PC-3 (cell line): Measurements from ENCODE around the gene COMMD7. TPM values are rescaled to one million over a fixed set of nuclear protein-coding genes. Genes with fewer than 3 reads are reported as not detected.
A peak's percentile ranks its signal among the peaks of the same experiment; 100 is the strongest.

Experiments used
- ATAC-seq: fragments of 200-7000 bp; cut with Tn5 transposase; 2 replicates; pipeline ENCODE4 v1.9.1; 2020; ENCODE audit warnings: mild to moderate bottlenecking, moderate library complexity
- BruUV-seq: library from RNA; stranded (reverse); fragments of 400-500 nt; replicated peaks from 2 replicates; lab custom pipeline; 2021; lab: Mats Ljungman, UMichigan
- CTCF ChIA-PET: fragments of 300-600 bp; sonication (Branson Sonifier 250); formaldehyde crosslinking; loops from one replicate; lab custom pipeline; 2022; ENCODE audit warnings: antibody characterized with exemption; lab: Charles Lee
- POLR2A ChIA-PET: fragments of 300-600 bp; sonication (Branson Sonifier 250); formaldehyde crosslinking; loops from one replicate; lab custom pipeline; 2022; ENCODE audit warnings: antibody characterized with exemption; ENCODE audit not compliant: unreplicated experiment; lab: Charles Lee
- DNase-seq: peaks from one replicate; pipeline ENCODE4 v3.0.0-alpha.2; 2015
- H2AFZ ChIP-seq: fragments of 300-600 bp; sonication (generic); 2 replicates; pipeline ENCODE4 v1.6.0; 2016; ENCODE audit warnings: antibody characterized with exemption, low read length
- H3F3A ChIP-seq: fragments of 300-600 bp; sonication (generic); one replicate; pipeline ENCODE4 v1.6.0; 2017; ENCODE audit warnings: antibody characterized with exemption, low read length, control low read depth, mild to moderate bottlenecking; ENCODE audit not compliant: unreplicated experiment
- H3K27ac ChIP-seq: fragments of 300-600 bp; sonication (generic); 2 replicates; pipeline ENCODE4 v1.5.1; 2016; ENCODE audit warnings: mild to moderate bottlenecking, low read length
- H3K27me3 ChIP-seq: fragments of 300-600 bp; sonication (generic); 2 replicates; pipeline ENCODE4 v1.6.1; 2016; ENCODE audit warnings: low read length, mixed read lengths
- H3K36me3 ChIP-seq: fragments of 300-600 bp; sonication (generic); 2 replicates; pipeline ENCODE4 v1.6.1; 2016; ENCODE audit warnings: low read depth, mixed run types, low read length, mixed read lengths
- H3K4me1 ChIP-seq: fragments of 300-600 bp; sonication (generic); 2 replicates; pipeline ENCODE4 v1.5.1; 2016; ENCODE audit warnings: low read length; ENCODE audit not compliant: insufficient read depth
- H3K4me2 ChIP-seq: fragments of 300-600 bp; sonication (generic); 2 replicates; pipeline ENCODE4 v1.6.0; 2016; ENCODE audit warnings: low read length
- H3K4me3 ChIP-seq: fragments of 300-600 bp; sonication (generic); 2 replicates; pipeline ENCODE4 v1.5.1; 2016; ENCODE audit warnings: mild to moderate bottlenecking, low read length, mixed read lengths
- H3K79me2 ChIP-seq: fragments of 300-600 bp; sonication (generic); 2 replicates; pipeline ENCODE4 v1.6.1; 2017; ENCODE audit warnings: low read length, mixed read lengths
- H3K9ac ChIP-seq: fragments of 300-600 bp; sonication (generic); 2 replicates; pipeline ENCODE4 v1.6.0; 2016; ENCODE audit warnings: mild to moderate bottlenecking, low read length
- H3K9me2 ChIP-seq: fragments of 300-600 bp; sonication (generic); replicated peaks from 2 replicates; pipeline ENCODE4 v1.6.1; 2016; ENCODE audit warnings: mixed run types, low read length, mixed read lengths
- H3K9me3 ChIP-seq: fragments of 300-600 bp; sonication (generic); 2 replicates; pipeline ENCODE4 v1.6.1; 2016; ENCODE audit warnings: low read length, mixed read lengths
- H4K20me1 ChIP-seq: fragments of 300-600 bp; sonication (generic); 2 replicates; pipeline ENCODE4 v1.6.1; 2016; ENCODE audit warnings: low read length, mixed read lengths
- CTCF ChIP-seq: fragments of 300-600 bp; sonication (generic); conservative IDR thresholded peaks from 2 replicates; pipeline ENCODE4 v1.5.1; 2017; ENCODE audit warnings: antibody characterized with exemption, low read depth, mild to moderate bottlenecking, low read length
- EZH2 ChIP-seq: fragments of 300-600 bp; sonication (generic); IDR thresholded peaks from one replicate; pipeline ENCODE4 v1.6.1; 2017; ENCODE audit warnings: antibody characterized with exemption, mild to moderate bottlenecking, low read length; ENCODE audit not compliant: unreplicated experiment
- EZH2phosphoT487 ChIP-seq: fragments of 300-600 bp; sonication (generic); IDR thresholded peaks from 2 replicates; pipeline ENCODE4 v1.6.1; 2018; ENCODE audit warnings: mild to moderate bottlenecking, antibody characterized with exemption, low read length, borderline replicate concordance
- intact Hi-C: fragments of 100-400 bp; cut with micrococcal nuclease; formaldehyde crosslinking; loops from 2 replicates; pipeline ENCODE4 v1.9.0; 2023
- total RNA-seq: library from RNA; depleted of rRNA; stranded (reverse); fragments of >200 nt; gene quantifications from 2 replicates; pipeline ENCODE4 v1.2.3, GENCODE V29; 2014

The COMMD7 gene
- total RNA-seq, 1 experiment from 2014 or later: 33.5 TPM

- peak; percentile 12 for ATAC-seq
These were observed 19.5 kb upstream of the COMMD7 start for GRCh38 chr20:32762754-32763201.

GRCh38 chr20:32761831-32762753, 18.8 kb upstream of the COMMD7 start, which contains the start of gene DNMT3B:
TSS of gene DNMT3B (plus strand) at chr20:32762385. CDS start at chr20:32780324, 17,939 bp downstream.
- peak within 1 kb of the TSS; percentile 80 for H3K9ac ChIP-seq
- peak; percentile 79 for ATAC-seq
- DNase-seq: peak; percentile 88
- H3K4me2 ChIP-seq: peak within 1 kb of the TSS; percentile 99
- intact Hi-C loops: loop anchor here (2.0 kb wide), 1 partner anchor 15 kb away; no protein-coding TSS in a partner anchor
- no peaks in the 10 kb centered on the region for H3F3A ChIP-seq
- CTCF ChIA-PET: interaction anchor here (0.6 to 1.7 kb wide), 5 partner anchors 14 to 232 kb away, joined by 5 to 13 read pairs (median 5); no protein-coding TSS in a partner anchor
- peak within 1 kb of the TSS; percentile 98 for H2AFZ ChIP-seq
- H3K9me2 ChIP-seq: no peaks in the 10 kb centered on the region
- H3K27me3 ChIP-seq: no peaks in the 10 kb centered on the region
- H3K4me3 ChIP-seq: peak within 1 kb of the TSS; percentile 98
- peaks cover 19% of the 10 kb centered on the region for H3K79me2 ChIP-seq
- H3K9me3 ChIP-seq: no peaks in the 10 kb centered on the region
- H3K4me1 ChIP-seq: peaks cover 12% of the 10 kb centered on the region; the same call in 1 of the 2 replicates
- no TSS peak for BruUV-seq
- POLR2A ChIA-PET: interaction anchor here (0.5 to 0.6 kb wide), 2 partner anchors 16 to 1231 kb away, joined by 3 to 30 read pairs; no protein-coding TSS in a partner anchor
- no peaks in the 10 kb centered on the region for H3K36me3 ChIP-seq
- peak within 1 kb of the TSS; percentile 31; the same call in 1 of the 2 replicates for H3K27ac ChIP-seq
- TF ChIP-seq EZH2 (no peak), CTCF (0 out of 2 replicates have a peak, but pooled peaks have one; percentile 13)
- no peaks in the 10 kb centered on the region for H4K20me1 ChIP-seq

More at GRCh38 chr20:32762754-32763201, 19.5 kb upstream of the COMMD7 start:
- Histone ChIP-seq H3K4me2 (peak overlapping the region; percentile 99), H3K9me2 (no peaks in the 10 kb centered on the region), H3K27me3 (no peaks in the 10 kb centered on the region), H3K4me1 (peaks cover 17% of the 10 kb centered on the region), H3K27ac (no peak overlapping the region), H3K9me3 (no peaks in the 10 kb centered on the region), H3K36me3 (no peaks in the 10 kb centered on the region), H3K79me2 (peaks cover 19% of the 10 kb centered on the region), H3K9ac (peak overlapping the region; percentile 80), H4K20me1 (no peaks in the 10 kb centered on the region), H3K4me3 (peak overlapping the region; percentile 98), H2AFZ (peak overlapping the region; percentile 74), H3F3A (no peaks in the 10 kb centered on the region)
- ChIA-PET CTCF (interaction anchor here (0.6 to 1.7 kb wide), 5 partner anchors 14 to 232 kb away, joined by 5 to 13 read pairs (median 5); no protein-coding TSS in a partner anchor), POLR2A (interaction anchor here (0.5 to 0.6 kb wide), 2 partner anchors 16 to 1230 kb away, joined by 3 to 30 read pairs; no protein-coding TSS in a partner anchor)
- BruUV-seq: no TSS peak
- intact Hi-C loops: loop anchor here (2.0 kb wide), 1 partner anchor 16 kb away; no protein-coding TSS in a partner anchor
- DNase-seq: peak; percentile 9
- TF ChIP-seq EZH2phosphoT487: no peak
- TF ChIP-seq EZH2: no peak
- no peak for TF ChIP-seq CTCF
